K562 (cell line): ENCODE measurements around the gene REPS1. TPM values are rescaled to one million over a fixed set of nuclear protein-coding genes. Genes with fewer than 3 reads are reported as not detected.

ENCODE experiments used
- ATAC-seq: fragments of 200-7000 bp; cut with Tn5 transposase; 3 replicates; pipeline ENCODE4 v1.9.1; 2020; ENCODE audit warnings: moderate library complexity
- BruUV-seq: library from RNA; stranded (reverse); fragments of 400-500 nt; replicated peaks from 2 replicates; lab custom pipeline; 2021; lab: Mats Ljungman, UMichigan
- CTCF ChIA-PET: fragments of 300-600 bp; formaldehyde crosslinking; extraction: SDS; loops from one replicate; lab custom pipeline; 2021; ENCODE audit warnings: low intra/inter-chr PET ratio; lab: Yijun Ruan, JAX
- POLR2A ChIA-PET: fragments of 300-600, 350-650 bp; sonication (Branson Sonifier 250); formaldehyde crosslinking; extraction: SDS; loops from one replicate; lab custom pipeline; 2021; ENCODE audit warnings: antibody characterized with exemption, inconsistent platforms; lab: Yijun Ruan, JAX
- DNase-seq, 4 experiments: peaks; one replicate each; pipeline versions ENCODE4 v3.0.0 to v3.0.0-alpha.2; 2011 to 2018; ENCODE audit warnings: low spot score in 3 of 4, mixed read lengths in 3 of 4; ENCODE audit errors: extremely low read depth in 1 of 4
- FAIRE-seq: peaks from 2 replicates; lab custom pipeline; 2011; peaks lifted over from hg19 to GRCh38; lab: Jason Lieb, UNC
- H2AFZ ChIP-seq: 2 replicates; pipeline ENCODE4 v1.6.0; 2011; ENCODE audit warnings: low read depth, low read length, control low read depth, inconsistent platforms
- H3K27ac ChIP-seq: fragments of 200-600 bp; 3 replicates; pipeline ENCODE4 v1.8.0; 2011; ENCODE audit warnings: low read depth, mild to moderate bottlenecking, control low read depth, inconsistent platforms, low read length, moderate library complexity, mixed read lengths; ENCODE audit errors: extremely low read depth
- H3K27me3 ChIP-seq, 2 experiments: fragments of 300-600 bp in 1 of 2; 2 replicates in 1 of 2; 3 replicates in 1 of 2; pipeline versions ENCODE4 v1.6.0 to v1.8.0; 2011; ENCODE audit warnings: inconsistent platforms in 2 of 2, low read length in 2 of 2, mild to moderate bottlenecking in 1 of 2, mixed read lengths in 1 of 2, moderate library complexity in 1 of 2; ENCODE audit not compliant: control insufficient read depth in 2 of 2, insufficient read depth in 2 of 2
- H3K36me3 ChIP-seq: fragments of 300-600 bp; 3 replicates; pipeline ENCODE4 v1.8.0; 2011; ENCODE audit warnings: mild to moderate bottlenecking, low read length, inconsistent platforms; ENCODE audit not compliant: control insufficient read depth, insufficient read depth
- H3K4me1 ChIP-seq, 2 experiments: fragments of 200-600 bp in 1 of 2; replicated peaks in 1 of 2; 2 replicates in 1 of 2; 3 replicates in 1 of 2; pipeline versions ENCODE4 v1.5.1 to v1.8.0; 2011; ENCODE audit warnings: inconsistent platforms in 2 of 2, low read length in 2 of 2, mild to moderate bottlenecking in 1 of 2, mixed read lengths in 1 of 2, moderate library complexity in 1 of 2; ENCODE audit not compliant: control insufficient read depth in 2 of 2, insufficient read depth in 2 of 2
- H3K4me2 ChIP-seq: 2 replicates; pipeline ENCODE4 v1.6.1; 2011; ENCODE audit warnings: low read length, control low read depth, inconsistent platforms, mixed read lengths; ENCODE audit not compliant: insufficient read depth
- H3K4me3 ChIP-seq: fragments of 200-600 bp; sonication (generic), shearing (Covaris generic); 2 replicates; pipeline ENCODE4 v1.5.1; 2016; ENCODE audit warnings: control low read depth, inconsistent platforms
- H3K79me2 ChIP-seq: fragments of 200-600 bp; 3 replicates; pipeline ENCODE4 v1.8.0; 2011; ENCODE audit warnings: low read length, inconsistent platforms; ENCODE audit not compliant: control insufficient read depth, insufficient read depth
- H3K9ac ChIP-seq, 2 experiments: 2 replicates each; pipeline versions ENCODE4 v1.6.0 to v1.6.1; 2011; ENCODE audit warnings: low read depth in 2 of 2, low read length in 2 of 2, control low read depth in 1 of 2, inconsistent platforms in 1 of 2, mild to moderate bottlenecking in 1 of 2, mixed read lengths in 1 of 2; ENCODE audit not compliant: insufficient read depth in 1 of 2
- H3K9me1 ChIP-seq: one replicate; pipeline ENCODE4 v1.6.0; 2011; ENCODE audit warnings: inconsistent platforms, mild to moderate bottlenecking, low read length, moderate library complexity; ENCODE audit not compliant: control insufficient read depth, insufficient read depth
- H3K9me3 ChIP-seq: replicated peaks from 2 replicates; pipeline ENCODE4 v1.5.1; 2011; ENCODE audit warnings: low read depth, low read length, inconsistent platforms; ENCODE audit not compliant: control insufficient read depth, insufficient read depth
- H4K20me1 ChIP-seq: replicated peaks from 2 replicates; pipeline ENCODE4 v1.6.1; 2011; ENCODE audit warnings: low read length, inconsistent platforms, mixed read lengths; ENCODE audit not compliant: control insufficient read depth, insufficient read depth
- JUN ChIP-seq, 2 experiments: sonication (generic) in 1 of 2; formaldehyde crosslinking in 1 of 2; IDR thresholded peaks; 2 replicates each; pipeline versions ENCODE4 v1.6.1 to v1.8.0; 2012 to 2022; ENCODE audit warnings: borderline replicate concordance in 2 of 2, mild to moderate bottlenecking in 2 of 2, improper control_type of control experiment in 1 of 2, low read depth in 1 of 2, low read length in 1 of 2, missing genetic modification reagents in 1 of 2
- MBD2 ChIP-seq: sonication (generic); IDR thresholded peaks from 2 replicates; pipeline ENCODE4 v1.6.1; 2016; ENCODE audit warnings: low read depth, borderline replicate concordance
- MEF2D ChIP-seq: conservative IDR thresholded peaks from 2 replicates; pipeline ENCODE4 v1.6.1; 2016; ENCODE audit warnings: low read depth, missing genetic modification characterization, missing compliant biosample characterization
- PHF8 ChIP-seq: fragments of 200-600 bp; sonication (generic); IDR thresholded peaks from 2 replicates; pipeline ENCODE4 v1.6.1; 2012; ENCODE audit warnings: mixed run types, mild to moderate bottlenecking, inconsistent platforms, low read length, moderate library complexity, borderline replicate concordance
- RUNX1 ChIP-seq: sonication (generic); IDR thresholded peaks from 2 replicates; pipeline ENCODE4 v1.6.1; 2016; ENCODE audit warnings: antibody characterized with exemption, low read depth
- ZNF140 ChIP-seq: fragments of 250-450 bp; sonication (Bioruptor Pico); IDR thresholded peaks from 2 replicates; pipeline ENCODE4 v1.8.0; 2021; ENCODE audit warnings: moderate library complexity, mild to moderate bottlenecking, inconsistent platforms
- WGBS: fragments of 100-300 bp; shearing (Covaris generic); methylation state at CpG from one replicate; pipeline ENCODE4 v1.1.6; 2016; ENCODE audit warnings: low coverage, mixed read lengths; ENCODE audit not compliant: insufficient coverage; ENCODE audit errors: missing lambda C conversion rate; 5-methylcytosine and 5-hydroxymethylcytosine counted together
- in situ Hi-C: fragments of 300-500 bp; cut with MboI; formaldehyde crosslinking; loops from 4 replicates; pipeline ENCODE4 v1.15.0; 2018; ENCODE audit warnings: inconsistent platforms, mixed read lengths
- intact Hi-C: fragments of 100-400 bp; cut with micrococcal nuclease; formaldehyde crosslinking; loops from 2 replicates; pipeline ENCODE4 v1.14.2; 2022
- polyA plus RNA-seq, 8 experiments: library from polyadenylated mRNA; depleted of rRNA in 4 of 8; stranded (reverse) in 5 of 8; unstranded in 3 of 8; fragments of >200 nt; fragmentation: Nextera tagmentation in 2 of 8; fragmentation: Illumina TruSeq in 1 of 8; extraction: Ambion mirVana in 2 of 8; extraction: Trizol in 1 of 8; gene quantifications; 2 replicates each; pipeline versions ENCODE4 v1.2.1 to v1.2.3, GENCODE V29; 2011 to 2014; ENCODE audit warnings: inconsistent platforms in 1 of 8, missing spikeins in 1 of 8
- total RNA-seq, 7 experiments: library from RNA; depleted of rRNA in 6 of 7; stranded (reverse); fragments of >200 nt in 6 of 7; fragmentation: Illumina TruSeq in 2 of 7; extraction: Trizol in 2 of 7; gene quantifications; 2 replicates each; pipeline versions ENCODE4 v1.2.1 to v1.2.3, GENCODE V29; 2011 to 2021; ENCODE audit warnings: low replicate concordance in 1 of 7

Gene REPS1
- total and polyA plus RNA-seq, 9 of the 15 experiments (the other 6 are each of a cell fraction or from before 2014, with no cell fraction given): 7.9 to 36.0 (median 27.8) TPM

DNA sequence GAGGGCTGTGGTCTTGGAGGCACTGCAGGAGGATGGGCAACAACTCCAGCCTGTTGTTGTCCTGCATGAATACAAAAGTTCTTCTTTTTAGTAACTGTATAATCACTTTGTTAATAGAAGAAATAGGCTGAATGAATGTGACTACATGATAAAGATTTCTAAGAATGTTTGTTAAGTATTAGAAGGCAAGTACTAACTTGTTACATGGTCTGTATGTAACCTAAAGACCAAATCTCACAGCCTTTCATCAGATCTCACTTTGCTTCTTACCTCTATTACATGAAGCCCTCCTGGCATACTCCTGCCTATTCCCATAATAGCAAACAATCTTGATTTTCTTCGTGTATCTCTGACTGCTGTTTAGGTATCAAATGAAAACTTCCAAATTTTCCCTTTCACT is 73.4 kb downstream of the REPS1 start (continued):
- TF ChIP-seq JUN (IDR thresholded peaks at IDR 0.05; ENCODE audit: borderline replicate concordance, low read depth, low read length) (no peak), JUN (CRISPR knock-in tag; IDR thresholded peaks at IDR 0.05; ENCODE audit: borderline replicate concordance) (no peak), PHF8 (no peak)
- TF ChIP-seq, all 486 proteins: peak for 0

DNA sequence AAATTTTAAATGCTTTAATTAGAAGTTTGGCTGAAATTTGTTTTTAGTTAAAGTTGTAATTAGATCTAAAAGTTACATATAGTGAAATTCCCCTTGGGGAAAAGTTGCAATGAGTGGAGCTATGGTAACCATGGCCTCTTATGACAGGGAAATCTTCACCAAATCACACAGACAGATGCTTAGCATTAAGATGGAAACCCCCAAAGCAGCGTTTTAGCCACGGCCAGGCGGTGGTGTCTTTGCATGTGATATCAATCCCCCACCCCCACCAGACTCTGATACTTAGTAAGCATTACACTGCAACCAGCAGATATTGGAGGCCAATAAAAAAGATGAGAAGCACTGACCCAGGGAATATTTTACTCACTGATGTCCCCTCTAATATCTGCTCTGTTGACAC is 75.7 kb downstream of the REPS1 start:
- TF ChIP-seq RUNX1 (no peak), MBD2 (no peak)
- in situ Hi-C loops: no loop called here
- intact Hi-C loops: no loop called here
- H3K27ac ChIP-seq: no peak overlapping the region
- ATAC-seq: no peak
- H3K9me1 ChIP-seq: no peaks in the 10 kb centered on the region
- BruUV-seq: no TSS peak
- no peaks in the 10 kb centered on the region for H3K9me3 ChIP-seq
- no peak overlapping the region for H3K4me3 ChIP-seq
- no peak overlapping the region for H3K4me2 ChIP-seq
- DNase-seq: no peak
- no peak overlapping the region for H3K9ac ChIP-seq
- no peak overlapping the region for H2AFZ ChIP-seq
- ChIA-PET POLR2A (no interaction called here), CTCF (no interaction called here)
- no peaks in the 10 kb centered on the region for H3K4me1 ChIP-seq
- H3K36me3 ChIP-seq: peaks cover 35% of the 10 kb centered on the region; the same call in 2 of the 3 replicates
- no peak for FAIRE-seq
- 80% methylated on average over 3 of the region's 3 CpGs for WGBS
- H3K27me3 ChIP-seq: no peaks in the 10 kb centered on the region
- H3K79me2 ChIP-seq: no peaks in the 10 kb centered on the region
- H4K20me1 ChIP-seq: no peaks in the 10 kb centered on the region

DNA sequence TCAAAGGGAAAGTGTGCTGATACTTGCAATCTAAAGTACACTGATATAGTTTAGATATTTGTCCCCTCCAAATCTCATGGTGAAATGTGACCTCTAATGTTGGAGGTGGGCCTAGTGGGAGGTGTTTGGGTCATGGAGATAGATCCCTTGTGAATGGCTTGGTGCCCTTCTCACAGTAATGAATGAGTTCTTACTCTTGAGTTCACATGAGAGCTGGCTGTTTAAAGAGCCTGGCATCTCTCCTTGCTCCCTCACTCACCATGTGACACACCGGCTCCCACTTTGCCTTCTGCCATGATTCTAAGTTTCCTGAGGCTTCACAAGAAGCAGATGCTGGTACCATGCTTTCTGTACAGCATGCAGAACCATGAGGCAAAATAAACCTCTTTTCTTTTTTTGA is 78.1 kb downstream of the REPS1 start:
- Histone ChIP-seq H4K20me1 (no peaks in the 10 kb centered on the region), H3K9me3 (no peaks in the 10 kb centered on the region), H3K9ac (no peak overlapping the region), H3K27me3 (no peaks in the 10 kb centered on the region), H3K27ac (no peak overlapping the region), H3K4me1 (no peaks in the 10 kb centered on the region), H2AFZ (no peak overlapping the region), H3K79me2 (no peaks in the 10 kb centered on the region)
- BruUV-seq: no TSS peak
- TF ChIP-seq ZNF140 (CRISPR knock-in tag) (no peak), MEF2D (tag) (no peak)
- TF ChIP-seq, all 486 proteins: peak for 0
- intact Hi-C loops: no loop called here
- POLR2A ChIA-PET: interaction anchor here (0.7 kb wide), 1 partner anchor 14 kb away, joined by 3 read pairs; no protein-coding TSS in a partner anchor
- CTCF ChIA-PET: no interaction called here
- in situ Hi-C loops: no loop called here
- Histone ChIP-seq H3K4me2 (no peak overlapping the region), H3K36me3 (peaks cover 38% of the 10 kb centered on the region; the same call in 2 of the 3 replicates), H3K9me1 (no peaks in the 10 kb centered on the region), H3K4me3 (no peak overlapping the region)
- no peak for FAIRE-seq
- WGBS: 100% methylated on average over 1 of the region's 1 CpG
- no peak for DNase-seq
- no peak for ATAC-seq
